IMR-90 (cell line): Measurements from ENCODE around the gene PHF20.

Experiments used
- CEBPB ChIP-seq: IDR thresholded peaks from 2 replicates; pipeline ENCODE4 v1.6.1; 2012; ENCODE audit warnings: low read depth, low read length, improper control_type of control experiment
- MXI1 ChIP-seq: IDR thresholded peaks from 2 replicates; pipeline ENCODE4 v1.6.1; 2012; ENCODE audit warnings: low read depth, mild to moderate bottlenecking, low read length, moderate library complexity, borderline replicate concordance
- POLR2A ChIP-seq: IDR thresholded peaks from 2 replicates; pipeline ENCODE4 v1.6.1; 2012; ENCODE audit warnings: mild to moderate bottlenecking, low read depth, low read length
- TF ChIP-seq, protein P1 (sequence below): conservative IDR thresholded peaks from 2 replicates; pipeline ENCODE4 v1.5.1; 2012; ENCODE audit warnings: mild to moderate bottlenecking, low read depth, low read length, improper control_type of control experiment

DNA sequence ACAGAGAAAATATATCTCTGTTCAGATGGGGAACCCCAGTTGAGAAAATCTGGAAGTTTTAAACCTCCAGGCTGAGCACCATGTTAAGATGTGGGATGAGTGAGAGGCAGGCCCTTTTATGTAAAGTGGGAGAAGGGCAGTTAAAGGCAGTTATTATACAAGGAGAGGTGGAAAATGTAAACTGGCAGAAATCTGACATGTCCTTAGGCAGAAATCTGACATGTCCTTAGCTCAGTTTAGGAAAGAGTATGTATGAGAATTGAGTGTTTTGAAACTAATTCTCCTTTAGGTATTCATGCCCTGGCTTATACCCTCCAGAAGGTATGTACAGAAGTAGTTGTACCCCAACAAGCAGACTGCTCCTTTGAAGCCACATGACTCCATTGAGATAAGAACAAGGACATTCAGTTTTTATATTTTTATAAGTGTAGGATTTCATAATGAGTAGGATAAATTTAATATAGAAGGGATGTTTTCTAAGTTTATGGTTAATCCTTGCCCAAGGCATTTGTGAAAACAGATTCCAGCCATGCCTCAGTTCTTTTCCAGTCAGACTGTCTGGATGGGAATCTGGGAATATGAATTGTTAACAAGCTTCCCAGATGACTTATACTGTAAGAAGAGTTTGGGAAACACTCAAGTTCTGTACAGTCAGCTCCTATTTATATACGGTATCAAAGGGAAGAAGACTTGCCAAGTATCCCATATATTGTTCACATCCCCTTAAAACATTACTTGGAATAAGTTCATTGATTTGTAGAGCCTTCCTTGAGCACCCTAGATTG is 94.8 kb downstream of the PHF20 start:
- TF ChIP-seq, protein P1, sequence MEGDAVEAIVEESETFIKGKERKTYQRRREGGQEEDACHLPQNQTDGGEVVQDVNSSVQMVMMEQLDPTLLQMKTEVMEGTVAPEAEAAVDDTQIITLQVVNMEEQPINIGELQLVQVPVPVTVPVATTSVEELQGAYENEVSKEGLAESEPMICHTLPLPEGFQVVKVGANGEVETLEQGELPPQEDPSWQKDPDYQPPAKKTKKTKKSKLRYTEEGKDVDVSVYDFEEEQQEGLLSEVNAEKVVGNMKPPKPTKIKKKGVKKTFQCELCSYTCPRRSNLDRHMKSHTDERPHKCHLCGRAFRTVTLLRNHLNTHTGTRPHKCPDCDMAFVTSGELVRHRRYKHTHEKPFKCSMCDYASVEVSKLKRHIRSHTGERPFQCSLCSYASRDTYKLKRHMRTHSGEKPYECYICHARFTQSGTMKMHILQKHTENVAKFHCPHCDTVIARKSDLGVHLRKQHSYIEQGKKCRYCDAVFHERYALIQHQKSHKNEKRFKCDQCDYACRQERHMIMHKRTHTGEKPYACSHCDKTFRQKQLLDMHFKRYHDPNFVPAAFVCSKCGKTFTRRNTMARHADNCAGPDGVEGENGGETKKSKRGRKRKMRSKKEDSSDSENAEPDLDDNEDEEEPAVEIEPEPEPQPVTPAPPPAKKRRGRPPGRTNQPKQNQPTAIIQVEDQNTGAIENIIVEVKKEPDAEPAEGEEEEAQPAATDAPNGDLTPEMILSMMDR = no peak
- no peak for TF ChIP-seq POLR2A
- TF ChIP-seq CEBPB = no peak
- no peak for TF ChIP-seq MXI1
